HFF-Myc (cell line): Measurements from ENCODE around the gene IL1B.
A peak's percentile ranks its signal among the peaks of the same experiment; 100 is the strongest.

Experiments
- DNase-seq: peaks from one replicate; pipeline ENCODE4 v3.0.0-alpha.2; 2011; ENCODE audit warnings: low read depth; ENCODE audit errors: extremely low read depth
- H3K4me3 ChIP-seq: replicated peaks from 2 replicates; pipeline ENCODE4 v1.5.1; 2011; ENCODE audit warnings: low read depth, mild to moderate bottlenecking, control low read depth, low read length
- CTCF ChIP-seq: IDR thresholded peaks from 2 replicates; pipeline ENCODE4 v1.5.1; 2012; ENCODE audit warnings: mild to moderate bottlenecking, low read depth, low read length, control low read depth; ENCODE audit errors: missing control alignments

IL1B gene

GRCh38 chr2:112796486-112796885 lies 40.1 kb downstream of the IL1B start:
- no peak for DNase-seq
- TF ChIP-seq CTCF = no peak

GRCh38 chr2:112795774-112796173 lies 40.8 kb downstream of the IL1B start:
- TF ChIP-seq CTCF = no peak

More at GRCh38 chr2:112796486-112796885, 40.1 kb downstream of the IL1B start:
- no peak overlapping the region for H3K4me3 ChIP-seq

GRCh38 chr2:112794841-112795240 lies 41.7 kb downstream of the IL1B start:
- DNase-seq = no peak
- no peak overlapping the region for H3K4me3 ChIP-seq
- no peak for TF ChIP-seq CTCF

More at GRCh38 chr2:112795774-112796173, 40.8 kb downstream of the IL1B start:
- no peak for DNase-seq
- no peak overlapping the region for H3K4me3 ChIP-seq

- DNase-seq = peak; percentile 58
- H3K4me3 ChIP-seq = no peak overlapping the region
These were observed 42.3 kb downstream of the IL1B start for GRCh38 chr2:112794131-112794733.

GRCh38 chr2:112793449-112793978 lies 43.1 kb downstream of the IL1B start:
- no peak for DNase-seq
- H3K4me3 ChIP-seq = no peak overlapping the region
- no peak for TF ChIP-seq CTCF

More at GRCh38 chr2:112794131-112794733, 42.3 kb downstream of the IL1B start:
- no peak for TF ChIP-seq CTCF

- no peak overlapping the region for H3K4me3 ChIP-seq
- no peak for TF ChIP-seq CTCF
- no peak for DNase-seq
These were observed 44.2 kb downstream of the IL1B start for GRCh38 chr2:112792419-112792818.
